Measurements from ENCODE around the gene SMARCAL1. TPM values are rescaled to one million over a fixed set of nuclear protein-coding genes. Genes with fewer than 3 reads are reported as not detected.

Gene SMARCAL1
- total RNA-seq, 3 donors from 2014 or later: 16.4 to 20.0 (median 17.8) TPM

DNA sequence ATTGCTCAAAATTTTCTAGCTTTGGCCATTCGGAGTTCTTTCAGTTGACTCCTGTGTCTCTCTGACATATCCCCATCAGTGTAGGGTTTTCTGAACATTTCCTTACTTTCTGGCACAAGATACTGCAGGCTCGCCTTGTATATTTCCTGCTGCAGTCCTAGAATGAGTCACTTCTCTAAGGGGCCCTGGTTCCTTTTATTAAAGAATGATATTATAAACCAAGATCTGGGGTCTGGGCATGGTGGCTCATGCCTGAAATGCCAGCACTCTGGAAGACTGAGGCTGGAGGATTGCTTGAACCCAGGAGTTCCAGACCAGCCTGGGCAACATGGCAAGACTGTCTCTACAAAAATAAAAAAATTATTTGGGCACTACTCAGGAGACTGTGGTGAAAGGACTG, 83.4 kb downstream of the SMARCAL1 start:
- no peaks in the 10 kb centered on the region for H3K9me3 ChIP-seq
- no peak for DNase-seq
- intact Hi-C loops (cut with DNase I, micrococcal nuclease): no loop called here

DNA sequence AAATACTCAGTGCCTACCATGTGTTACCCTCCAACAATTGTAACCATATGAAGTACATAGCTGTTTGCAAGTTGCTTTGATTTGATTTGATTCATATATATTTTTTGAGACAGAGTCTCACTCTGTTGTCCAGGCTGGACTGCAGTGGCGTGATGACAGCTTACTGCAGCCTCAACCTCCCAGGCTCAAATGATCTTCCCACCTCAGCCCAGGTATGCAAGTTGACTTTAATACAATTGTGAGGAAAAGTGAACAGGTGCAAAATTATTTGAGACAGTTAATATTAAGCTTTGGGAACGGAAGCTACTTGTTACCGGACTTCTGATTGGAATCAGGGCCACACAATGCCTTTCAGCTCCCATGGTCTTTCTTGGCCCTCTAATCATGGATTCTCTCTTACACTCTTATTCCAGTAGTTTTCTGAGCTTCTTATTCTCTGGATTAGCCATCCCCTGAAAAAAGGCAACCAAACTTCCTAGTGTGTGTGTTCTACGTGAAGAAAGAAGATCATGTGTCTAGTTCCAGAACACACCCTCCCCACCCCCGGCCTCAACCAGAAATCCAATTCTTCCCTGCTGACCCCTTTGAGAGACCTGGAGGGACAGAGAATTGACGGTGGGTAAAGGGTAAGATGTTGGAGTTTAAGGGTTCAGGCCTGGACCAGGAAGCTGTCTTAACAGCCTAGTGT, 85.2 kb downstream of the SMARCAL1 start:
- H3K36me3 ChIP-seq (ENCODE audit: low read depth): no peaks in the 10 kb centered on the region
- H3K4me1 ChIP-seq (ENCODE audit: low read depth): peaks cover 29% of the 10 kb centered on the region
- no peak overlapping the region for H3K4me3 ChIP-seq
- intact Hi-C loops (cut with DNase I, micrococcal nuclease): no loop called here
- TF ChIP-seq, protein P1, sequence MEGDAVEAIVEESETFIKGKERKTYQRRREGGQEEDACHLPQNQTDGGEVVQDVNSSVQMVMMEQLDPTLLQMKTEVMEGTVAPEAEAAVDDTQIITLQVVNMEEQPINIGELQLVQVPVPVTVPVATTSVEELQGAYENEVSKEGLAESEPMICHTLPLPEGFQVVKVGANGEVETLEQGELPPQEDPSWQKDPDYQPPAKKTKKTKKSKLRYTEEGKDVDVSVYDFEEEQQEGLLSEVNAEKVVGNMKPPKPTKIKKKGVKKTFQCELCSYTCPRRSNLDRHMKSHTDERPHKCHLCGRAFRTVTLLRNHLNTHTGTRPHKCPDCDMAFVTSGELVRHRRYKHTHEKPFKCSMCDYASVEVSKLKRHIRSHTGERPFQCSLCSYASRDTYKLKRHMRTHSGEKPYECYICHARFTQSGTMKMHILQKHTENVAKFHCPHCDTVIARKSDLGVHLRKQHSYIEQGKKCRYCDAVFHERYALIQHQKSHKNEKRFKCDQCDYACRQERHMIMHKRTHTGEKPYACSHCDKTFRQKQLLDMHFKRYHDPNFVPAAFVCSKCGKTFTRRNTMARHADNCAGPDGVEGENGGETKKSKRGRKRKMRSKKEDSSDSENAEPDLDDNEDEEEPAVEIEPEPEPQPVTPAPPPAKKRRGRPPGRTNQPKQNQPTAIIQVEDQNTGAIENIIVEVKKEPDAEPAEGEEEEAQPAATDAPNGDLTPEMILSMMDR (IDR thresholded peaks at IDR 0.05): no peak
- ATAC-seq (no peak), DNase-seq (peak in 1 of 3 donors; percentile 27)
- no peaks in the 10 kb centered on the region for H3K9me3 ChIP-seq

More for the DNA sequence above, 83.4 kb downstream of the SMARCAL1 start:
- no peaks in the 10 kb centered on the region for H3K36me3 ChIP-seq (ENCODE audit: low read depth)
- TF ChIP-seq, protein P1 (IDR thresholded peaks at IDR 0.05): no peak
- no peak for ATAC-seq
- H3K4me3 ChIP-seq: no peak overlapping the region
- H3K4me1 ChIP-seq (ENCODE audit: low read depth): peaks cover 12% of the 10 kb centered on the region

GRCh38 chr2:216498070-216498378, 85.7 kb downstream of the SMARCAL1 start:
- intact Hi-C loops (cut with DNase I, micrococcal nuclease): no loop called here
- H3K36me3 ChIP-seq (ENCODE audit: low read depth): no peaks in the 10 kb centered on the region
- DNase-seq (no peak), ATAC-seq (no peak)
- no peaks in the 10 kb centered on the region for H3K9me3 ChIP-seq
- H3K4me1 ChIP-seq (ENCODE audit: low read depth): peaks cover 33% of the 10 kb centered on the region
- TF ChIP-seq, protein P1 (IDR thresholded peaks at IDR 0.05): no peak
- H3K4me3 ChIP-seq: no peak overlapping the region

DNA sequence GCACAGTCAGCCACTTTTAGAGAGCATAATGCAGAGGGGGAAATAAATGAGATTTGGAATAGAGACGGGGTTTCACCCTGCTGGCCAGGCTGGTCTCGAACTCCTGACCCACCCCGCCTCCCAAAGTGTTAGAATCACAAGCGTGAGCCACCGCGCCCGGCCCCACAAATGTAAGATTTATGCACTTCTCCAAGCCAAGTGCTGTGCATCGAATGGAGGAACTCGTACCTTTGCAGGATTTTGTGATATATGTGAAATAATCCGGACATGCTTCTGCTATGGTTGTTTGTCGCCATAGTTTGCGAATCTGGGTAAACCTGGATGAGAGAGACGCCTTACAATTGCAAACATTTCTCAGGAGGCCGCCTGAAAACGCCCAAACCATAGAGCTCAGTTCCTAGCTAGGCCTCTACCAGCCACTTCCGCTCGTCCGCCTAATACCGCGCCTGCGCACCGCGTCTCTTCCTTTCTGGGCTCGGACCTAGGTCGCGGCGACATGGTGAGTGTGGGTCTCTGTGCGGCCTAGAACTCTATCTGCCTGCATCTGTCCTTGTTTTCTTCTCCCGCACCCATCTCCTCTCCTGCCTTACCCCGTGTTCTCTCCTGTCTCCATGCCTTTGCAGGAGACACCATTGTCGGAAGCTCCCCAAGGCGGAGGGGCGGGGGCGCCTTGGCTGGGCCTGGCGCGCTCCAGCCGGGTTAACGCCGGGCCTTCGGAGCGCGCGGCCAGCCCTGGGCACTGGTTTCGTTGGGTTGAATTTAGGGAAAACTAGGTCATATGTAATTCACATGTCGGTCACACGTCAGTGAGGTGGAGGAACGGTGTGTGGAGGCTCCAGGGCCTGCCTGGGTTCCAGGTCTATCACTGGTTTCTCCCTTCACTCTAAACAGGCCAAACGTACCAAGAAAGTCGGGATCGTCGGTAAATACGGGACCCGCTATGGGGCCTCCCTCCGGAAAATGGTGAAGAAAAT, 86.4 kb downstream of the SMARCAL1 start, which contains the start of gene RPL37A:
Gene RPL37A (plus strand): TSS at position 466 of the 974 bp plus-strand sequence. CDS start 31 bp downstream, at position 497.
- intact Hi-C loops (cut with DNase I, micrococcal nuclease): no loop called here
- peak within 1 kb of the TSS; percentile 33 for H3K4me3 ChIP-seq
- no peaks in the 10 kb centered on the region for H3K36me3 ChIP-seq (ENCODE audit: low read depth)
- TF ChIP-seq, protein P1 (IDR thresholded peaks at IDR 0.05): no peak
- DNase-seq (peak; percentile 93 to 98 (median 95)), ATAC-seq (peak; percentile 98)
- no peaks in the 10 kb centered on the region for H3K9me3 ChIP-seq
- peaks cover 39% of the 10 kb centered on the region for H3K4me1 ChIP-seq (ENCODE audit: low read depth)

- H3K36me3 ChIP-seq (ENCODE audit: low read depth): no peaks in the 10 kb centered on the region
- intact Hi-C loops (cut with DNase I, micrococcal nuclease): no loop called here
- ATAC-seq (no peak), DNase-seq (peak in 1 of 3 donors; percentile 24)
- H3K4me1 ChIP-seq (ENCODE audit: low read depth): peaks cover 41% of the 10 kb centered on the region
- no peaks in the 10 kb centered on the region for H3K9me3 ChIP-seq
- peak overlapping the region; percentile 33 for H3K4me3 ChIP-seq
- TF ChIP-seq, protein P1 (IDR thresholded peaks at IDR 0.05): no peak
Observed at GRCh38 chr2:216499641-216500218, 87.4 kb downstream of the SMARCAL1 start.
